DOHH2 (cell line): ENCODE results near the gene HES4.

Source experiments
- H3F3A ChIP-seq: fragments of 200-600 bp; sonication (generic), shearing (Covaris generic); 2 replicates; pipeline ENCODE4 v1.6.0; 2016; ENCODE audit warnings: antibody characterized with exemption, mild to moderate bottlenecking; ENCODE audit not compliant: control insufficient read depth, insufficient read depth
- H3K27ac ChIP-seq: fragments of 200-600 bp; sonication (generic); 2 replicates; pipeline ENCODE4 v1.5.1; 2014; ENCODE audit warnings: low read depth, mild to moderate bottlenecking, low read length, moderate library complexity
- H3K27me3 ChIP-seq: fragments of 200-600 bp; sonication (generic); 2 replicates; pipeline ENCODE4 v1.6.1; 2014; ENCODE audit warnings: mild to moderate bottlenecking, low read length, mixed read lengths; ENCODE audit not compliant: control insufficient read depth
- H3K36me3 ChIP-seq: fragments of 200-600 bp; sonication (generic); 2 replicates; pipeline ENCODE4 v1.6.1; 2014; ENCODE audit warnings: mild to moderate bottlenecking, low read length, moderate library complexity, mixed read lengths; ENCODE audit not compliant: control insufficient read depth
- H3K4me1 ChIP-seq: fragments of 200-600 bp; sonication (generic); 2 replicates; pipeline ENCODE4 v1.6.1; 2014; ENCODE audit warnings: mild to moderate bottlenecking, low read length, mixed read lengths; ENCODE audit not compliant: control insufficient read depth
- H3K4me2 ChIP-seq: fragments of 200-600 bp; sonication (generic); 2 replicates; pipeline ENCODE4 v1.6.0; 2014; ENCODE audit warnings: mild to moderate bottlenecking, low read length, moderate library complexity
- H3K4me3 ChIP-seq: fragments of 200-600 bp; sonication (generic); 2 replicates; pipeline ENCODE4 v1.5.1; 2014; ENCODE audit warnings: mild to moderate bottlenecking, low read length, mixed read lengths
- H3K79me2 ChIP-seq: fragments of 200-600 bp; sonication (generic); 2 replicates; pipeline ENCODE4 v1.6.1; 2014; ENCODE audit warnings: mild to moderate bottlenecking, low read length, mixed read lengths; ENCODE audit not compliant: control insufficient read depth
- H3K9me2 ChIP-seq: fragments of 200-600 bp; sonication (generic); replicated peaks from 2 replicates; pipeline ENCODE4 v1.6.1; 2014; ENCODE audit warnings: mild to moderate bottlenecking, low read length, mixed read lengths; ENCODE audit not compliant: control insufficient read depth
- H3K9me3 ChIP-seq: fragments of 200-600 bp; sonication (generic); 2 replicates; pipeline ENCODE4 v1.6.1; 2014; ENCODE audit warnings: antibody characterized with exemption, low read length, mixed read lengths; ENCODE audit not compliant: control insufficient read depth, insufficient read depth
- H4K20me1 ChIP-seq: fragments of 200-600 bp; sonication (generic); 2 replicates; pipeline ENCODE4 v1.6.0; 2014; ENCODE audit warnings: low read depth, mild to moderate bottlenecking, antibody characterized with exemption, low read length, moderate library complexity; ENCODE audit not compliant: control insufficient read depth, insufficient read depth
- EZH2phosphoT487 ChIP-seq: fragments of 200-600 bp; sonication (generic); IDR thresholded peaks from 2 replicates; pipeline ENCODE4 v1.6.1; 2017; ENCODE audit warnings: borderline replicate concordance, mild to moderate bottlenecking, antibody characterized with exemption, low read length, moderate library complexity, mixed read lengths
- TF ChIP-seq, protein P1 (sequence below): fragments of 200-600 bp; sonication (generic); IDR thresholded peaks from one replicate; pipeline ENCODE4 v1.5.1; 2014; ENCODE audit warnings: antibody characterized with exemption, mild to moderate bottlenecking, low read depth, low read length; ENCODE audit not compliant: poor library complexity, severe bottlenecking

HES4 gene

DNA sequence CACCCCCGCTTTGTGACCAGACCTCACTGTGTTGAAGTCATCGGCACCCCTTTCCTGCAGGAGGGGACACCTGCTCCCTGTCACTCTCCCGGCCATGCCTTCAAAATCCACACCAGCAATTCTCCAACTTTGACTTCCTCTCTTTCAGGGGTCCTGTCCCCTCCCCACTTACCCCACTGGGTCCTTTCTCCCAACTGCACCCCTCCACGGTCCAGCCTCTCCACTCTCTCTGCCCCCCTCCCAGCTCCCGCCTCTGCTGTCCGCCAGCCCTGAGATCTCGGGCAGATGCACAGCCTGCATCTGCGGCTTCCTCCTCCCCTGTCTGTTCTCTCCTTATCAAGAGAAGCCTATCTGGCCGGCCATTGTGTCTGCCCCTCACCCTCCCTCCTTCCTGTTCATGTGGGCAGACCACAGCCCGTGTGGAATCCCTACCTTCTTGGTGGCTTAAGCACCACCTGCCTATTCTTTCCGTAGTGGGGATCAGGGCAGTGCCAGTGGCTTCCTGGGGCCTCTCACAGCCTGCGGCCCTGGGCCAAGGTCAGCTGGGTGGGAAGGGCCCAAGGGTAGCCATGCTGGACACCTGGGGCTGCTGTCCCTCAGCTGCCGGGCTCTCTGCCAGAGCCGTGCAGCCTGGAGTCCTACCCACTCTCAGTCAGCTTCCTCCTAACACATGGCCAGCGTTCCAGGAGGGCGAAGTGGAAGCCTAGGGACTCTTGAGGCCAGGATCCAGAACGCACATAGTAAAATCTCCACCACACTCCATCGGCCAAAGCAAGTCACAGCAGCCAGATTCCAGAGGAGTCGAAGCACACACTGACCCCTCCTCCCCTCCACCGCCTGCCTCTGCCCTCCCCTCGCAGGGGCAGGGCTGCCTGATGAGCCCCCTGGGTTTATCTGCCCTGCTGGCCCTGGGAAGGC is 5.1 kb upstream of the HES4 start:
- Histone ChIP-seq H3K9me2 (no peaks in the 10 kb centered on the region), H3K4me1 (peaks cover 3% of the 10 kb centered on the region; the same call in 1 of the 2 replicates), H3K4me3 (no peak overlapping the region), H3K36me3 (no peaks in the 10 kb centered on the region), H3K27me3 (peaks cover 26% of the 10 kb centered on the region), H4K20me1 (no peaks in the 10 kb centered on the region), H3K4me2 (no peak overlapping the region), H3K27ac (no peak overlapping the region), H3F3A (no peaks in the 10 kb centered on the region), H3K79me2 (no peaks in the 10 kb centered on the region), H3K9me3 (no peaks in the 10 kb centered on the region)
- TF ChIP-seq, protein P1, sequence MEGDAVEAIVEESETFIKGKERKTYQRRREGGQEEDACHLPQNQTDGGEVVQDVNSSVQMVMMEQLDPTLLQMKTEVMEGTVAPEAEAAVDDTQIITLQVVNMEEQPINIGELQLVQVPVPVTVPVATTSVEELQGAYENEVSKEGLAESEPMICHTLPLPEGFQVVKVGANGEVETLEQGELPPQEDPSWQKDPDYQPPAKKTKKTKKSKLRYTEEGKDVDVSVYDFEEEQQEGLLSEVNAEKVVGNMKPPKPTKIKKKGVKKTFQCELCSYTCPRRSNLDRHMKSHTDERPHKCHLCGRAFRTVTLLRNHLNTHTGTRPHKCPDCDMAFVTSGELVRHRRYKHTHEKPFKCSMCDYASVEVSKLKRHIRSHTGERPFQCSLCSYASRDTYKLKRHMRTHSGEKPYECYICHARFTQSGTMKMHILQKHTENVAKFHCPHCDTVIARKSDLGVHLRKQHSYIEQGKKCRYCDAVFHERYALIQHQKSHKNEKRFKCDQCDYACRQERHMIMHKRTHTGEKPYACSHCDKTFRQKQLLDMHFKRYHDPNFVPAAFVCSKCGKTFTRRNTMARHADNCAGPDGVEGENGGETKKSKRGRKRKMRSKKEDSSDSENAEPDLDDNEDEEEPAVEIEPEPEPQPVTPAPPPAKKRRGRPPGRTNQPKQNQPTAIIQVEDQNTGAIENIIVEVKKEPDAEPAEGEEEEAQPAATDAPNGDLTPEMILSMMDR, result no peak
- no peak for TF ChIP-seq EZH2phosphoT487

DNA sequence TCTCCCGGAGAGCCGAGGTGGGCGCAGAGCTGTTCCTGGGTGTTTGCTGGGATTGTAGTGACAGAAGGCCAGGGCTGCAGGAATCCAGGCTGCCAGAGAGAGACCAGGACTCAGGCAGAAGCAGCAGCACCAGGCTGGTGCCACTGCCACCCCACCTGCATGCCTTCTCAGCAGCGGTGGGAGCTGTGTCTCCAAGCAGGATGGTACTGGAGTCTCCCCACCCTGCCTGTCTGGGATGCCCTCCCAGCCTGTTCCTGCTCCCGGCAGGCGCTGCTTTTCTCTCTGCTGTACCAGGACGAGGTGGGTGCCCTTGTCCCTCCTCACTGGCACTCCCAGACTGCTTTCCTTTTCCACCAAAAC is 4.5 kb upstream of the HES4 start:
- Histone ChIP-seq H3K9me3 (no peaks in the 10 kb centered on the region), H3K36me3 (no peaks in the 10 kb centered on the region), H3K27ac (no peak overlapping the region), H3K79me2 (no peaks in the 10 kb centered on the region), H3K9me2 (no peaks in the 10 kb centered on the region), H3K27me3 (peaks cover 26% of the 10 kb centered on the region), H3K4me2 (no peak overlapping the region), H3K4me3 (no peak overlapping the region), H4K20me1 (no peaks in the 10 kb centered on the region), H3K4me1 (peaks cover 3% of the 10 kb centered on the region; the same call in 1 of the 2 replicates), H3F3A (no peaks in the 10 kb centered on the region)
- TF ChIP-seq EZH2phosphoT487, result no peak
- TF ChIP-seq, protein P1, result no peak

DNA sequence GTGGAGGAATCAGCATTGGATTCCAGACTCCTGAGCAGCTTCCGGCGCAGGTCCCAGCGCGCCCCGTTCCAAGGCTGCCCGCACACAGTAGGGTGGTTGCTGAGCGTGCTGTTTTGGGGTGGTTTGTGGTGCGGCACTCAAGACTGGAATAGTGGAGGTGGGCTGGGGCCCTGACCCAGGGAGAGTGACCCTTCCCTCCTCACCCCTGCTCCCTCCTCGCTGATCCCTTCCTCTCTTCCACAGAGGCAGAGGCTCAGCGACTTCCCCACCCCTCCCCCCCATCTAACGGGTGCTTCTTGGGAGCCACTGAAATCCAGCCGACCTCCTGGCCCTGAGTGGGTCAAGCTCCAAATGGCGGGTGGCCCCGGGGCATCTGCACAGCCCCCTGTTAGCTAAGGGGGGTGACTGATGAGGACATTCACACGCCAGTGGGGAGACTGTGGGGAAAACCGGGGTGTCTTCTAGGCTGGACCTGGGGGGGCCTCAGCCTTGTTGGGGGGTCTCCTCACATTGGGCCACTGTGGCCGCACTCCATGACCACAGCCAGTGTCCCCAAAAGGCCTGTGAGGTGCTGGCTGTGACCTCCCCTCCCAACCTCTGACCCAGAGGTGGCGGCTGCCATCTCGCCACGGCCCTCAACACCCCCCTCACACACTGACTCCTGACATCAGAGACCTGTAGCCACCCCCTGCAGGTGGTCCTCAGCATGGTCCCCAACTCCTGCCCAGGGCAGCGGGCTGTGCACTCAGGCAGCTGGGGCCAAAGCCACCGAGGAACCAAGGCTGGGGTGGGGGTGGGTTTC is 3.9 kb upstream of the HES4 start:
- H3K4me3 ChIP-seq, result no peak overlapping the region
- no peaks in the 10 kb centered on the region for H4K20me1 ChIP-seq
- peaks cover 3% of the 10 kb centered on the region; the same call in 1 of the 2 replicates for H3K4me1 ChIP-seq
- H3K9me3 ChIP-seq, result no peaks in the 10 kb centered on the region
- no peaks in the 10 kb centered on the region for H3K9me2 ChIP-seq
- H3K4me2 ChIP-seq, result no peak overlapping the region
- H3K27me3 ChIP-seq, result peaks cover 26% of the 10 kb centered on the region
- no peaks in the 10 kb centered on the region for H3F3A ChIP-seq
- no peak for TF ChIP-seq EZH2phosphoT487
- TF ChIP-seq, protein P1, result no peak
- H3K36me3 ChIP-seq, result no peaks in the 10 kb centered on the region
- no peak overlapping the region for H3K27ac ChIP-seq
- H3K79me2 ChIP-seq, result no peaks in the 10 kb centered on the region
